ENCODE measurements around the gene SNX5. TPM values are rescaled to one million over a fixed set of nuclear protein-coding genes. Genes with fewer than 3 reads are reported as not detected.

Gene SNX5
- total RNA-seq, 1 experiment from 2014 or later, result 176 TPM

GRCh38 chr20:17909869-17910321, 58.7 kb downstream of the SNX5 start:
- in situ Hi-C loops (cut with HindIII; ENCODE audit: low pct_unique_long_range_greater_than_20kb, low sequenced_read_pairs), result loop anchor here (10.0 kb wide), 1 partner anchor 385 kb away; no protein-coding TSS in a partner anchor
- no peak for DNase-seq (ENCODE audit: low read depth, low spot score)

- DNase-seq (ENCODE audit: low read depth, low spot score), result no peak
- in situ Hi-C loops (cut with HindIII; ENCODE audit: low pct_unique_long_range_greater_than_20kb, low sequenced_read_pairs), result loop anchor here (10.0 kb wide), 1 partner anchor 381 kb away; no protein-coding TSS in a partner anchor
Observed at GRCh38 chr20:17905544-17905943, 63.0 kb downstream of the SNX5 start.

- in situ Hi-C loops (cut with HindIII; ENCODE audit: low pct_unique_long_range_greater_than_20kb, low sequenced_read_pairs), result loop anchor here (10.0 kb wide), 1 partner anchor 379 kb away; no protein-coding TSS in a partner anchor
- DNase-seq (ENCODE audit: low read depth, low spot score), result no peak
Observed at GRCh38 chr20:17904027-17904426, 64.6 kb downstream of the SNX5 start.

GRCh38 chr20:17902531-17903083, 66.0 kb downstream of the SNX5 start:
- DNase-seq (ENCODE audit: low read depth, low spot score), result no peak
- in situ Hi-C loops (cut with HindIII; ENCODE audit: low pct_unique_long_range_greater_than_20kb, low sequenced_read_pairs), result loop anchor here (10.0 kb wide), 1 partner anchor 378 kb away; no protein-coding TSS in a partner anchor

- in situ Hi-C loops (cut with HindIII; ENCODE audit: low pct_unique_long_range_greater_than_20kb, low sequenced_read_pairs), result loop anchor here (10.0 kb wide), 1 partner anchor 377 kb away; no protein-coding TSS in a partner anchor
- no peak for DNase-seq (ENCODE audit: low read depth, low spot score)
Observed at GRCh38 chr20:17901971-17902370, 66.6 kb downstream of the SNX5 start.

- in situ Hi-C loops (cut with HindIII; ENCODE audit: low pct_unique_long_range_greater_than_20kb, low sequenced_read_pairs), result no loop called here
- DNase-seq (ENCODE audit: low read depth, low spot score), result peak; percentile 85
Observed at GRCh38 chr20:17898548-17898994, 70.0 kb downstream of the SNX5 start.

GRCh38 chr20:17897566-17898307, 70.9 kb downstream of the SNX5 start:
- in situ Hi-C loops (cut with HindIII; ENCODE audit: low pct_unique_long_range_greater_than_20kb, low sequenced_read_pairs), result no loop called here
- no peak for DNase-seq (ENCODE audit: low read depth, low spot score)

GRCh38 chr20:17896771-17897369, 71.7 kb downstream of the SNX5 start:
- in situ Hi-C loops (cut with HindIII; ENCODE audit: low pct_unique_long_range_greater_than_20kb, low sequenced_read_pairs), result no loop called here
- no peak for DNase-seq (ENCODE audit: low read depth, low spot score)

GRCh38 chr20:17896193-17896723, 72.3 kb downstream of the SNX5 start:
- in situ Hi-C loops (cut with HindIII; ENCODE audit: low pct_unique_long_range_greater_than_20kb, low sequenced_read_pairs), result no loop called here
- DNase-seq (ENCODE audit: low read depth, low spot score), result no peak

GRCh38 chr20:17895641-17896171, 72.9 kb downstream of the SNX5 start:
- no peak for DNase-seq (ENCODE audit: low read depth, low spot score)
- in situ Hi-C loops (cut with HindIII; ENCODE audit: low pct_unique_long_range_greater_than_20kb, low sequenced_read_pairs), result no loop called here

GRCh38 chr20:17893445-17893844, 75.1 kb downstream of the SNX5 start:
- DNase-seq (ENCODE audit: low read depth, low spot score), result no peak
- in situ Hi-C loops (cut with HindIII; ENCODE audit: low pct_unique_long_range_greater_than_20kb, low sequenced_read_pairs), result no loop called here

- in situ Hi-C loops (cut with HindIII; ENCODE audit: low pct_unique_long_range_greater_than_20kb, low sequenced_read_pairs), result no loop called here
- no peak for DNase-seq (ENCODE audit: low read depth, low spot score)
Observed at GRCh38 chr20:17892189-17892938, 76.2 kb downstream of the SNX5 start.

Small RNA genes lying within 50 kb of the gene (small RNA-seq; reads per million reads assigned to genes)
- gene RNU6-192P (0 reads per million in 2 experiments), gene SNORD17 (93.2 to 621 reads per million in 2 experiments)

Other genes starting within 250 kb of the SNX5 start
- 32.8 and 34.9 TPM in 2 replicates for gene MGME1, start 224 bp upstream of the SNX5 start, total RNA-seq (2014; rRNA removed; shearing (Covaris generic))
- not detected in 2 replicates for gene OVOL2, start 89.1 kb upstream of the SNX5 start, total RNA-seq (2014; rRNA removed; shearing (Covaris generic))
- 18.6 and 20.7 TPM in 2 replicates for gene KAT14, start 169.1 kb upstream of the SNX5 start, total RNA-seq (2014; rRNA removed; shearing (Covaris generic))
- 47.9 and 50.6 TPM in 2 replicates for gene PET117, start 169.1 kb upstream of the SNX5 start, total RNA-seq (2014; rRNA removed; shearing (Covaris generic))

Measured in SK-MEL-5 (cell line).